Pancreas (tissue), 10 donors: ENCODE measurements around the gene FAT1. TPM values are rescaled to one million over a fixed set of nuclear protein-coding genes. Genes with fewer than 3 reads are reported as not detected.

ENCODE experiments used
- ATAC-seq, 4 donors: fragments of 200-7000 bp; cut with Tn5 transposase; one replicate each; pipeline versions ENCODE4 v1.8.0 to v1.9.1; 2020; ENCODE audit warnings: mild to moderate bottlenecking in 4 of 4, moderate library complexity in 4 of 4
- DNase-seq, 6 donors: peaks; one replicate each; pipeline ENCODE4 v3.0.0-alpha.2; 2020
- FAIRE-seq: peaks from 2 replicates; lab custom pipeline; 2012; peaks lifted over from hg19 to GRCh38; lab: Jason Lieb, UNC
- H3K27ac ChIP-seq, 4 donors: fragments of 200-600 bp; sonication (generic); 1 replicate in 3 of 4; 2 replicates in 1 of 4; pipeline versions ENCODE4 v1.5.0 to v1.8.0; 2020
- H3K27me3 ChIP-seq, 4 donors: fragments of 200-600 bp; one replicate each; pipeline ENCODE4 v1.8.0; 2021
- H3K36me3 ChIP-seq, 3 donors: fragments of 200-600 bp; sonication (generic) in 1 of 3; one replicate each; pipeline versions ENCODE4 v1.5.0 to v1.8.0; 2020 to 2021
- H3K4me1 ChIP-seq, 3 donors: fragments of 200-600 bp; one replicate each; pipeline ENCODE4 v1.8.0; 2021
- H3K4me3 ChIP-seq, 4 donors: fragments of 200-600 bp; sonication (generic) in 2 of 4; one replicate each; pipeline versions ENCODE4 v1.5.0 to v1.8.0; 2020 to 2021
- H3K9me3 ChIP-seq, 4 donors: fragments of 200-600 bp; one replicate each; pipeline ENCODE4 v1.8.0; 2021
- WGBS, 2 donors: extraction: QIAGEN DNeasy Blood & Tissue Kit; methylation state at CpG; one replicate each; pipeline ENCODE4 v1.1.7; 2013; 5-methylcytosine and 5-hydroxymethylcytosine counted together
- intact Hi-C, 3 donors: fragments of 100-400 bp; cut with DNase I; formaldehyde crosslinking; loops; one replicate each; pipeline versions ENCODE4 v1.11.1 to v1.14.2; 2022
- polyA plus RNA-seq, 2 donors: library from polyadenylated mRNA; stranded (reverse); fragments of 200-250 nt; gene quantifications; one replicate each; pipeline ENCODE4 v1.2.3, GENCODE V29; 2013
- total RNA-seq, 6 donors: library from RNA; stranded (reverse); fragmentation: NEBNext Ultra II Directional in 4 of 6; extraction: Animal tissue kit (Norgen Biotek cat#: 25700) in 4 of 6; gene quantifications; one replicate each; pipeline versions ENCODE4 v1.2.1 to v1.2.4, GENCODE V29; 2021 to 2023
- TF ChIP-seq, protein P1 (sequence below), 4 donors: fragments of 200-600 bp; sonication (generic) in 3 of 4; IDR thresholded peaks; one replicate each; pipeline versions ENCODE4 v1.5.0 to v1.8.0; 2021; ENCODE audit warnings: antibody characterized with exemption in 4 of 4
- donor health status: healthy with polysubstance abuse.
- donor health status: DM: no; HTN: no; CAD: no; lungs with moderate emphysema.
- donor health status: DM: no; HTN: no; CAD: no.
- donor health status: control.
- donor health status: control.
- donor health status: Bipolar disorder and iron deficiency.
- donor health status: DM: yes; HTN: yes; CAD: no.
- donor health status: DM: no; HTN: no; CAD: no.
- donor health status: DM: no; HTN: no; CAD: no.
- donor health status: DM: yes; HTN: yes; CAD: no.

Gene FAT1
- total and polyA plus RNA-seq, 8 donors: 16.9 to 91.6 (median 59.3) TPM

DNA sequence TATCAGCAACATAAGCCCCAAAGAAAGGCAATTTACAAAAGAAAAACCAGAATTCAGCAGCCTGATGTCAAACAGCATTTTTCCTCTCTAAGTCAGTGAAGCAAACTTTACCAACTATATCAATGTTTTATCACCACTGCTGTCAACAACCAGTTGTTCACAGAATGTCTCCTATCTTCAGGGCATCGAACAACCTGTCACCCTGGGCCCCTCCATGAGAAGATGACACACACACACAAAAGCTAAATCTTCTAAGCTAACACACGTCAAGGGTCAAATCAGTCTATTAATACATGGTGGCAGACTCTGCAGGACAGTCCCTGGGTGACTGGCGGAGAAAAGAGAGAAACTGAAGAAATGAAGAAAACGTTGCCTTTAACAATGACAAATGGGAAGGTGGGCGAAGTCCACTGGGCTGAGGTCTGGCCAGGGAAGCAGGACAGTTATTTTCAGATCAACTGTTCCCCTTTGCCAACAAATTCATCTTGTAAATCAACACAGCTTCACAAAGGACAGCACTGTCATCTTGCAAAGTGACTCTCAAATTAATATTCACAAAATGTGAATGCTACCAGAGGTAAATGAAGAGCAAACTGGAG, 13.0 kb downstream of the FAT1 start:
- intact Hi-C loops: loop anchor here in 1 of 3 donors (10.0 kb wide), 1 partner anchor 46 kb away; no protein-coding TSS in a partner anchor
- ATAC-seq: no peak
- no peaks in the 10 kb centered on the region for H3K27me3 ChIP-seq
- WGBS, 2 donors: 61 to 63% methylated on average over 5 of the region's 5 CpGs
- FAIRE-seq: no peak
- TF ChIP-seq, protein P1, sequence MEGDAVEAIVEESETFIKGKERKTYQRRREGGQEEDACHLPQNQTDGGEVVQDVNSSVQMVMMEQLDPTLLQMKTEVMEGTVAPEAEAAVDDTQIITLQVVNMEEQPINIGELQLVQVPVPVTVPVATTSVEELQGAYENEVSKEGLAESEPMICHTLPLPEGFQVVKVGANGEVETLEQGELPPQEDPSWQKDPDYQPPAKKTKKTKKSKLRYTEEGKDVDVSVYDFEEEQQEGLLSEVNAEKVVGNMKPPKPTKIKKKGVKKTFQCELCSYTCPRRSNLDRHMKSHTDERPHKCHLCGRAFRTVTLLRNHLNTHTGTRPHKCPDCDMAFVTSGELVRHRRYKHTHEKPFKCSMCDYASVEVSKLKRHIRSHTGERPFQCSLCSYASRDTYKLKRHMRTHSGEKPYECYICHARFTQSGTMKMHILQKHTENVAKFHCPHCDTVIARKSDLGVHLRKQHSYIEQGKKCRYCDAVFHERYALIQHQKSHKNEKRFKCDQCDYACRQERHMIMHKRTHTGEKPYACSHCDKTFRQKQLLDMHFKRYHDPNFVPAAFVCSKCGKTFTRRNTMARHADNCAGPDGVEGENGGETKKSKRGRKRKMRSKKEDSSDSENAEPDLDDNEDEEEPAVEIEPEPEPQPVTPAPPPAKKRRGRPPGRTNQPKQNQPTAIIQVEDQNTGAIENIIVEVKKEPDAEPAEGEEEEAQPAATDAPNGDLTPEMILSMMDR (IDR thresholded peaks at IDR 0.05): no peak
- no peak overlapping the region for H3K27ac ChIP-seq
- no peak for DNase-seq
- no peak overlapping the region for H3K4me3 ChIP-seq
- H3K36me3 ChIP-seq: peaks cover 0 to 23% (median 4%) of the 10 kb centered on the region in 3 donors
- H3K4me1 ChIP-seq: peaks cover 0 to 9% (median 4%) of the 10 kb centered on the region in 3 donors
- H3K9me3 ChIP-seq: no peaks in the 10 kb centered on the region

DNA sequence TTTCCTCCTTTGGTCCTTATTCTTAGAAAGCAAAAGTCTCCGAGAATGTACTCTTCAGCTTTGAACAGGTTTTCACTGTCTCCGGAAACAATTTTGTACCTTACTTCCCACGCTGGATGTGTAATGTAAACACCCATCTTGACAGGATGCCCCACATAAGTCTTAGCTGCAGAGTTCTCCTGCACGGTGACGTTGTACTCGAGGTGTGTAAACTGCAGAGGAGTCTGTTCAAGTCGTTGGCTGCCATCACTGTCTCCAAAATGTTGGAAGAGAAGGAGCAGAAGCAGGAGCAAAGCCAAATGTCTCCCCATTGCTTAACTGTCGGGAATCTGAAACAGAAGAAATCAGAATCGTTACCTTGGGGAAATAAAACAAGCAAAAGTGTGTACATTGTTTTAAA, 14.1 kb downstream of the FAT1 start:
- Histone ChIP-seq H3K27me3 (no peaks in the 10 kb centered on the region), H3K4me1 (peaks cover 0 to 9% (median 6%) of the 10 kb centered on the region in 3 donors), H3K9me3 (no peaks in the 10 kb centered on the region), H3K27ac (no peak overlapping the region), H3K4me3 (no peak overlapping the region), H3K36me3 (peaks cover 0 to 23% (median 4%) of the 10 kb centered on the region in 3 donors)
- ATAC-seq (no peak), DNase-seq (no peak), FAIRE-seq (no peak)
- WGBS, 2 donors: 80 to 86% methylated on average over 9 of the region's 9 CpGs
- intact Hi-C loops: no loop called here
- TF ChIP-seq, protein P1 (IDR thresholded peaks at IDR 0.05): no peak

DNA sequence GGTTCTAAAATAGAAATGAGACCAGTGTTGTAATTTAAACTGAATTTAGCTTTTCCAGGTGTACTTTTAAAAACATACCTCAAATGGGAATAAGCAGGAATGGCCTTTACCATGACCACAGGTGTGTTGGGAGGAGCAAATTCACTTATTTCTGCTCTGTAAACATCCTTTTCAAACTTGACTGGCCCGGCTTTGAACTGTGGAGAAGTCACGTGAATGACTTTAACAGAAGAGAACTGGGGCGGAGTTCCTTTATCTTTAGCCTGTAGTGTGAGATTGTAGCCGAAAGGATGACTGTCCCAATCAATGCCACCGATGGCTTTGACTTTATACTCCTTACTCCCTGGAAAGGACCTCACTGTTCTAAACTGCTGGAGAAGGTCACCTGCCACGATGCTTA, 15.1 kb downstream of the FAT1 start:
- TF ChIP-seq, protein P1 (IDR thresholded peaks at IDR 0.05): no peak
- intact Hi-C loops: no loop called here
- peaks cover 0 to 19% (median 16%) of the 10 kb centered on the region in 3 donors for H3K4me1 ChIP-seq
- no peaks in the 10 kb centered on the region for H3K27me3 ChIP-seq
- H3K9me3 ChIP-seq: no peaks in the 10 kb centered on the region
- 72 to 73% methylated on average over 6 of the region's 6 CpGs for WGBS, 2 donors
- H3K36me3 ChIP-seq: peaks cover 0 to 23% (median 4%) of the 10 kb centered on the region in 3 donors
- no peak for DNase-seq
- H3K27ac ChIP-seq: no peak overlapping the region
- H3K4me3 ChIP-seq: no peak overlapping the region
- ATAC-seq: no peak
- no peak for FAIRE-seq

DNA sequence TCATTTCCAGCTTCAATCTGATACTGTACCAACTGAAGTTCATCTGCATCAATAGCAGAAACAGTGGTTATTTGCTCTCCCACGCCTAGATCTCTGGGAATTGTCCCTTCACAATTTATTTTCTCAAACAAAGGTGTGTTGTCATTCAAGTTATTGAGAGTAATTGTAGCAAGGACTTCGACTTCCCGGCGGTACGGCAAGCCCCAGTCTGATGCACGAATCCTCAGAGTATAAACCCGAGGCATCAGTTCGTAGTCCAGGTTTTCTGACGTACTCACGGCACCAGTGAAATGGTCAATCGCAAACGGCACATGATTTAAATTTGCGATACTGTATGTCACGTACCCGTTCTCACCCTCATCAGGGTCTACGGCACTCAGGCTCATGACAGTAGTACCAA, 15.7 kb downstream of the FAT1 start:
- peaks cover 0 to 23% (median 4%) of the 10 kb centered on the region in 3 donors for H3K36me3 ChIP-seq
- H3K4me1 ChIP-seq: peaks cover 0 to 19% (median 19%) of the 10 kb centered on the region in 3 donors
- H3K27ac ChIP-seq: no peak overlapping the region
- ATAC-seq: no peak
- no peak for DNase-seq
- TF ChIP-seq, protein P1 (IDR thresholded peaks at IDR 0.05): no peak
- intact Hi-C loops: no loop called here
- no peaks in the 10 kb centered on the region for H3K9me3 ChIP-seq
- no peaks in the 10 kb centered on the region for H3K27me3 ChIP-seq
- no peak overlapping the region for H3K4me3 ChIP-seq
- FAIRE-seq: no peak
- 90 to 91% methylated on average over 16 of the region's 16 CpGs for WGBS, 2 donors

DNA sequence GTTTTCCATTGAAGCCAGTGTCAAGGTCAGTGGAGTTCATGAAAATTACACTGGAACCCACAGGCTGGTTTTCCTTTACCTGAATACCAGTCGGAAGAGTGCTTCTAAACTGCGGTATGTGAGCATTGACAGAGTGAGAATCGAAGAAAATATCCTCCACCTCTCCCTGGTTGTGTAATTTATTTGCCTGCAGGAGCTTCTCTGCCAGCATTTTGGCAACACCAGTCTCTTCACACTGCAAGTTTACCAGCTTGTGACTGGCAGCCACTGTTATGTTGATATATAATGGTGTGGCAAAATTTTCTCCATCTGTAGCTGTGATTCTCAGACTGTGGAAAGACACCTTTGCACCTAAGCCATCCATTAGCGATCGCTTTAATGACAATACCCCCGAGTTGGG, 16.1 kb downstream of the FAT1 start:
- no peak overlapping the region for H3K4me3 ChIP-seq
- no peak overlapping the region for H3K27ac ChIP-seq
- TF ChIP-seq, protein P1 (IDR thresholded peaks at IDR 0.05): no peak
- 84 to 88% methylated on average over 6 of the region's 6 CpGs for WGBS, 2 donors
- DNase-seq (no peak), FAIRE-seq (no peak), ATAC-seq (no peak)
- intact Hi-C loops: no loop called here
- H3K36me3 ChIP-seq: peaks cover 0 to 23% (median 4%) of the 10 kb centered on the region in 3 donors
- no peaks in the 10 kb centered on the region for H3K27me3 ChIP-seq
- H3K4me1 ChIP-seq: peaks cover 0 to 23% (median 19%) of the 10 kb centered on the region in 3 donors
- H3K9me3 ChIP-seq: no peaks in the 10 kb centered on the region
